ENCODE results near the gene SIGLECL1.

- no peak for TF ChIP-seq POLR2A (IDR thresholded peaks at IDR 0.05; ENCODE audit: extremely low read depth, insufficient read length)
- TF ChIP-seq CTCF (IDR thresholded peaks at IDR 0.05; ENCODE audit: low read depth, low read length) = no peak
- TF ChIP-seq, protein P1, sequence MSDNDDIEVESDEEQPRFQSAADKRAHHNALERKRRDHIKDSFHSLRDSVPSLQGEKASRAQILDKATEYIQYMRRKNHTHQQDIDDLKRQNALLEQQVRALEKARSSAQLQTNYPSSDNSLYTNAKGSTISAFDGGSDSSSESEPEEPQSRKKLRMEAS (IDR thresholded peaks at IDR 0.05; ENCODE audit: low read depth, low read length) = no peak
Measured at GRCh38 chr19:51296336-51297093, 45.6 kb downstream of the SIGLECL1 start.
